ENCODE results near the gene ZNF804A.

DNA sequence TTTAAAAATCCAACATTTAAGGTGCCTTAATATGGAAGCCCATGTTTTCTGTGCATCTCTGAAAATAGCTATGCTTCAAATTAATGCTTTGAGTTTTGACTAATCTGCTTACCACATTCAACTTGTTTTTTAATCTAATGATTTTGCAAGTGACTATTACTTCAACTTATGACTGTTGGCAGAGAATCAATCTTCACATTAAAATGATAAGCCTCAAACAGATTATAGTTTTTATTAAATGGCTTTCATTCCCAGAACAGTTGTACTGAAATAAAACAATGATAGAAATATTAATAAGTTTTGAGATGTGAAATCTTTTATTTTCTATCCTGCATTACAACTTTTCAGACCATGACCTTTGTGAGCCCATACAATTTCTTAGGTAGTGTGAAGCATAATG is 347.5 kb downstream of the ZNF804A start:
- TF ChIP-seq, protein P1, sequence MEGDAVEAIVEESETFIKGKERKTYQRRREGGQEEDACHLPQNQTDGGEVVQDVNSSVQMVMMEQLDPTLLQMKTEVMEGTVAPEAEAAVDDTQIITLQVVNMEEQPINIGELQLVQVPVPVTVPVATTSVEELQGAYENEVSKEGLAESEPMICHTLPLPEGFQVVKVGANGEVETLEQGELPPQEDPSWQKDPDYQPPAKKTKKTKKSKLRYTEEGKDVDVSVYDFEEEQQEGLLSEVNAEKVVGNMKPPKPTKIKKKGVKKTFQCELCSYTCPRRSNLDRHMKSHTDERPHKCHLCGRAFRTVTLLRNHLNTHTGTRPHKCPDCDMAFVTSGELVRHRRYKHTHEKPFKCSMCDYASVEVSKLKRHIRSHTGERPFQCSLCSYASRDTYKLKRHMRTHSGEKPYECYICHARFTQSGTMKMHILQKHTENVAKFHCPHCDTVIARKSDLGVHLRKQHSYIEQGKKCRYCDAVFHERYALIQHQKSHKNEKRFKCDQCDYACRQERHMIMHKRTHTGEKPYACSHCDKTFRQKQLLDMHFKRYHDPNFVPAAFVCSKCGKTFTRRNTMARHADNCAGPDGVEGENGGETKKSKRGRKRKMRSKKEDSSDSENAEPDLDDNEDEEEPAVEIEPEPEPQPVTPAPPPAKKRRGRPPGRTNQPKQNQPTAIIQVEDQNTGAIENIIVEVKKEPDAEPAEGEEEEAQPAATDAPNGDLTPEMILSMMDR (IDR thresholded peaks at IDR 0.05): no peak
- TF ChIP-seq POLR2A (IDR thresholded peaks at IDR 0.05): no peak

All from lower leg skin (tissue), 3 donors.